MM.1S (cell line): ENCODE measurements around the gene POLQ.

Experiments used
- CTCF ChIP-seq: fragments of 300-600 bp; sonication (generic); IDR thresholded peaks from 2 replicates; pipeline ENCODE4 v1.5.1; 2016; ENCODE audit warnings: antibody characterized with exemption, low read length, mixed read lengths
- EZH2 ChIP-seq: fragments of 300-600 bp; sonication (generic); optimal IDR thresholded peaks from 2 replicates; pipeline ENCODE3; 2017; ENCODE audit warnings: low read depth, mild to moderate bottlenecking, antibody characterized with exemption, low read length, mixed read lengths

GRCh38 chr3:121508389-121508788, 37.4 kb downstream of the POLQ start:
- no peak for TF ChIP-seq CTCF
- no peak for TF ChIP-seq EZH2
